Measurements from ENCODE around the gene NT5DC1. TPM values are rescaled to one million over a fixed set of nuclear protein-coding genes. Genes with fewer than 3 reads are reported as not detected.

NT5DC1 gene
- total RNA-seq, 1 donor from 2014 or later, result 16.0 TPM

GRCh38 chr6:116217069-116217468 lies 116.4 kb downstream of the NT5DC1 start:
- Mint-ChIP-seq H3K4me3 (ENCODE audit: unreplicated experiment) (no peak overlapping the region), H3K36me3 (ENCODE audit: unreplicated experiment) (no peaks in the 10 kb centered on the region), H3K9me3 (ENCODE audit: unreplicated experiment) (no peaks in the 10 kb centered on the region), H3K27ac (ENCODE audit: unreplicated experiment) (no peak overlapping the region), H3K27me3 (ENCODE audit: unreplicated experiment) (no peaks in the 10 kb centered on the region), H3K4me1 (ENCODE audit: unreplicated experiment) (peaks cover 16% of the 10 kb centered on the region)
- TF ChIP-seq CTCF (IDR thresholded peaks at IDR 0.05), result peak; percentile 64
- DNase-seq (ENCODE audit: extremely low spot score, unreplicated experiment), result no peak

DNA sequence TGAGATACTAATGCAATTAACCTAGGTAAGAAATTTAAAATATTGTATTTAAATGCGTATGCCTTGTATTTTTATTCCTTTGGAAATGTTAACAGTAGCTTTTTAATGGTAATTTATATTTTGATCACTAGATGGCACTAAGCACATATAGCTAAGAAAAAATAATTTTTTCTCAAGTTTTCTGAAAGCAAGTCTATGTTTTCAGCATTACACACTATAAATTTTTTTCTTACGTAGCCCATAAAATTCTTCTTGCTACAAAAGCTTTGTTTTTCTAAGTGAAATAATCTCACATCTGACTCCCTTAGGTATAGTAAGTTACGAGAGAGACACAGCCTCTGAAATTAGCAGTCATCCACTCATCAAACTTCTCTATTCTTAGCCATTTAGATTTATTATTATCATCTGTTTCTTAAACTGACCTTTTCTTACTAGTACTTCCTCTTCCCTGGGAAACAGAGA lies 117.5 kb downstream of the NT5DC1 start:
- TF ChIP-seq CTCF (IDR thresholded peaks at IDR 0.05), result peak; percentile 63
- no peak overlapping the region for H3K4me3 Mint-ChIP-seq (ENCODE audit: unreplicated experiment)
- H3K27ac Mint-ChIP-seq (ENCODE audit: unreplicated experiment), result no peak overlapping the region
- H3K4me1 Mint-ChIP-seq (ENCODE audit: unreplicated experiment), result peaks cover 16% of the 10 kb centered on the region
- H3K36me3 Mint-ChIP-seq (ENCODE audit: unreplicated experiment), result no peaks in the 10 kb centered on the region
- no peaks in the 10 kb centered on the region for H3K9me3 Mint-ChIP-seq (ENCODE audit: unreplicated experiment)
- no peak for DNase-seq (ENCODE audit: extremely low spot score, unreplicated experiment)
- no peaks in the 10 kb centered on the region for H3K27me3 Mint-ChIP-seq (ENCODE audit: unreplicated experiment)

- no peak for TF ChIP-seq CTCF (IDR thresholded peaks at IDR 0.05)
- no peaks in the 10 kb centered on the region for H3K36me3 Mint-ChIP-seq (ENCODE audit: unreplicated experiment)
These were observed 118.2 kb downstream of the NT5DC1 start for GRCh38 chr6:116218866-116219265.

GRCh38 chr6:116221067-116221466 lies 120.4 kb downstream of the NT5DC1 start:
- no peaks in the 10 kb centered on the region for H3K27me3 Mint-ChIP-seq (ENCODE audit: unreplicated experiment)
- no peak for DNase-seq (ENCODE audit: extremely low spot score, unreplicated experiment)
- H3K27ac Mint-ChIP-seq (ENCODE audit: unreplicated experiment), result no peak overlapping the region
- no peaks in the 10 kb centered on the region for H3K9me3 Mint-ChIP-seq (ENCODE audit: unreplicated experiment)
- no peak overlapping the region for H3K4me3 Mint-ChIP-seq (ENCODE audit: unreplicated experiment)
- no peaks in the 10 kb centered on the region for H3K36me3 Mint-ChIP-seq (ENCODE audit: unreplicated experiment)
- H3K4me1 Mint-ChIP-seq (ENCODE audit: unreplicated experiment), result peaks cover 16% of the 10 kb centered on the region
- TF ChIP-seq CTCF (IDR thresholded peaks at IDR 0.05), result no peak

More at GRCh38 chr6:116218866-116219265, 118.2 kb downstream of the NT5DC1 start:
- no peaks in the 10 kb centered on the region for H3K9me3 Mint-ChIP-seq (ENCODE audit: unreplicated experiment)
- no peak overlapping the region for H3K27ac Mint-ChIP-seq (ENCODE audit: unreplicated experiment)
- no peak overlapping the region for H3K4me3 Mint-ChIP-seq (ENCODE audit: unreplicated experiment)
- H3K27me3 Mint-ChIP-seq (ENCODE audit: unreplicated experiment), result no peaks in the 10 kb centered on the region
- no peak for DNase-seq (ENCODE audit: extremely low spot score, unreplicated experiment)
- peaks cover 16% of the 10 kb centered on the region for H3K4me1 Mint-ChIP-seq (ENCODE audit: unreplicated experiment)

DNA sequence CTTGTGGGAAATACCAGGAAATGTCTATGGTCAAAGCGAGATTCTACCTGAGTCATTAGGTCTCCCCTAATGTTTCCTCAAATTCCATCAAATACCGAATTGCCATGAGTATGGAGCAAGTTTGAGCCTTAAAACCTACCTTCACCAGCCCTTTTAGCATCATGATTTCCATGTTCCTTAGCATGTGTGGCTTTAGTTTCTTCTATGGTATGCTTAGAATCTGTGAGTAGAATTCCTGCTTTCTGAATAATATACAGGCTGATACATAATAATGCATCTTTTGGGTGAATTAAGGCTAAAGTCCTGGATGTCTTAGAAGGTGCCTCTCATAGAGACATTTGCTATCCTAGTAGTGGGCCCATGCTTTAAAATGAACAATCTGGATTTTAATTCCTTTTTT lies 121.3 kb downstream of the NT5DC1 start:
- Mint-ChIP-seq H3K27me3 (ENCODE audit: unreplicated experiment) (no peaks in the 10 kb centered on the region), H3K4me1 (ENCODE audit: unreplicated experiment) (peaks cover 16% of the 10 kb centered on the region), H3K36me3 (ENCODE audit: unreplicated experiment) (no peaks in the 10 kb centered on the region), H3K27ac (ENCODE audit: unreplicated experiment) (no peak overlapping the region), H3K9me3 (ENCODE audit: unreplicated experiment) (no peaks in the 10 kb centered on the region), H3K4me3 (ENCODE audit: unreplicated experiment) (no peak overlapping the region)
- DNase-seq (ENCODE audit: extremely low spot score, unreplicated experiment), result no peak
- TF ChIP-seq CTCF (IDR thresholded peaks at IDR 0.05), result no peak
